ENCODE measurements around the gene MFSD2A.
A peak's percentile ranks its signal among the peaks of the same experiment; 100 is the strongest.

Gene MFSD2A

DNA sequence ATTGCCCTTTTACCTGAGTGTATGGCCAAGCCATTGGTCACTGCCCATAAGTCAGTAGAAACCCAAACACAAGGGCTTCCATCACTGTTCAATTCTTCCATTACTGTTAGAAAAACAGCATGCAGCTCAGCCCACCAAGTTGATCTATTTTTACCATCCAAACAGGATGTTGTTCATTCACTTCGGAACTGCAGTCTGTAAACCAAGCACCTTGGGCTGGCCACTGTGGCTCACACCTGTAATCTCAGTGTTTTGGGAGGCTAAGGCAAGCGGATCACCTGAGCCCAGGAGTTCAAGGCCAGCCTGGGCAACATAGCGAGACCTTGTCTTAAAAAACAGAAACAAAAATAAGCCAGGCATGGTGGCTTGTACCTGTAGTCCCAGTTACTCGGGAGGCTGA is 8.7 kb upstream of the MFSD2A start:
- H3K36me3 ChIP-seq (ENCODE audit: insufficient read depth, low read length): no peaks in the 10 kb centered on the region
- no peaks in the 10 kb centered on the region for H3K9me2 ChIP-seq (replicated peaks; ENCODE audit: low read depth, low read length)
- no peaks in the 10 kb centered on the region for H3F3A ChIP-seq (ENCODE audit: low read depth)
- no peak overlapping the region for H3K9ac ChIP-seq (ENCODE audit: low read depth, low read length, poor library complexity, severe bottlenecking)
- H3K79me2 ChIP-seq (ENCODE audit: insufficient read depth, low read length): no peaks in the 10 kb centered on the region
- no peaks in the 10 kb centered on the region for H3K9me3 ChIP-seq (ENCODE audit: insufficient read depth, low read depth, low read length)
- no peaks in the 10 kb centered on the region for H3K4me1 ChIP-seq (ENCODE audit: insufficient read depth, low read length, poor library complexity, severe bottlenecking)
- H2AFZ ChIP-seq (ENCODE audit: low read length): no peak overlapping the region
- TF ChIP-seq, protein P1, sequence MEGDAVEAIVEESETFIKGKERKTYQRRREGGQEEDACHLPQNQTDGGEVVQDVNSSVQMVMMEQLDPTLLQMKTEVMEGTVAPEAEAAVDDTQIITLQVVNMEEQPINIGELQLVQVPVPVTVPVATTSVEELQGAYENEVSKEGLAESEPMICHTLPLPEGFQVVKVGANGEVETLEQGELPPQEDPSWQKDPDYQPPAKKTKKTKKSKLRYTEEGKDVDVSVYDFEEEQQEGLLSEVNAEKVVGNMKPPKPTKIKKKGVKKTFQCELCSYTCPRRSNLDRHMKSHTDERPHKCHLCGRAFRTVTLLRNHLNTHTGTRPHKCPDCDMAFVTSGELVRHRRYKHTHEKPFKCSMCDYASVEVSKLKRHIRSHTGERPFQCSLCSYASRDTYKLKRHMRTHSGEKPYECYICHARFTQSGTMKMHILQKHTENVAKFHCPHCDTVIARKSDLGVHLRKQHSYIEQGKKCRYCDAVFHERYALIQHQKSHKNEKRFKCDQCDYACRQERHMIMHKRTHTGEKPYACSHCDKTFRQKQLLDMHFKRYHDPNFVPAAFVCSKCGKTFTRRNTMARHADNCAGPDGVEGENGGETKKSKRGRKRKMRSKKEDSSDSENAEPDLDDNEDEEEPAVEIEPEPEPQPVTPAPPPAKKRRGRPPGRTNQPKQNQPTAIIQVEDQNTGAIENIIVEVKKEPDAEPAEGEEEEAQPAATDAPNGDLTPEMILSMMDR (conservative IDR thresholded peaks at IDR 0.05; ENCODE audit: low read length): no peak
- TF ChIP-seq EZH2phosphoT487 (IDR thresholded peaks at IDR 0.05; ENCODE audit: borderline replicate concordance): no peak
- H3K27me3 ChIP-seq (ENCODE audit: insufficient read depth, low read length, poor library complexity, severe bottlenecking): no peaks in the 10 kb centered on the region
- no peak overlapping the region for H3K4me2 ChIP-seq (ENCODE audit: low read depth, low read length, poor library complexity, severe bottlenecking)
- H3K4me3 ChIP-seq (ENCODE audit: low read length, poor library complexity, severe bottlenecking): no peak overlapping the region
- H4K20me1 ChIP-seq (ENCODE audit: insufficient read depth, low read length, poor library complexity, severe bottlenecking): no peaks in the 10 kb centered on the region

DNA sequence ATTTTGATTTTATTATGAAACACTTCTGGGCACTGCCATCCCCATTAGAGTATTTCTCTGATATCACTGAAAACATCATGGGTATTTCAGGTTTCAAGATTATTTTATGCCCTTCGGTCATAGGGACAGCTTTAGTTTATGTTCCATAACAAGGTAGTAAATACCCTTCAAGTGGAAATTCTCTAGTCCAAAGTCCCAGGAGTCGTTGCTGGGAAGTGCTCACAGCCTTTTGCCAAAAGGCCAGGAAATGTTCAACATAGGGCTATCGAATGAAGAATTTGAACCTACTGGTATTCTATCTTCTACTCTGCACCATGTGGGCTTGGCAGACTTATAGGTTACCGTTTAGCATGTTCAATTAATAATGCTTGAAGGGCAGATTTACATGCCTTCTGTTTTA is 7.7 kb upstream of the MFSD2A start:
- H2AFZ ChIP-seq (ENCODE audit: low read length): no peak overlapping the region
- no peaks in the 10 kb centered on the region for H3K4me1 ChIP-seq (ENCODE audit: insufficient read depth, low read length, poor library complexity, severe bottlenecking)
- no peaks in the 10 kb centered on the region for H4K20me1 ChIP-seq (ENCODE audit: insufficient read depth, low read length, poor library complexity, severe bottlenecking)
- H3K79me2 ChIP-seq (ENCODE audit: insufficient read depth, low read length): no peaks in the 10 kb centered on the region
- TF ChIP-seq EZH2phosphoT487 (IDR thresholded peaks at IDR 0.05; ENCODE audit: borderline replicate concordance): no peak
- TF ChIP-seq, protein P1 (conservative IDR thresholded peaks at IDR 0.05; ENCODE audit: low read length): no peak
- H3K27me3 ChIP-seq (ENCODE audit: insufficient read depth, low read length, poor library complexity, severe bottlenecking): no peaks in the 10 kb centered on the region
- H3F3A ChIP-seq (ENCODE audit: low read depth): no peaks in the 10 kb centered on the region
- H3K9ac ChIP-seq (ENCODE audit: low read depth, low read length, poor library complexity, severe bottlenecking): no peak overlapping the region
- no peak overlapping the region for H3K4me2 ChIP-seq (ENCODE audit: low read depth, low read length, poor library complexity, severe bottlenecking)
- H3K9me2 ChIP-seq (replicated peaks; ENCODE audit: low read depth, low read length): no peaks in the 10 kb centered on the region
- no peaks in the 10 kb centered on the region for H3K9me3 ChIP-seq (ENCODE audit: insufficient read depth, low read depth, low read length)
- H3K36me3 ChIP-seq (ENCODE audit: insufficient read depth, low read length): no peaks in the 10 kb centered on the region
- H3K4me3 ChIP-seq (ENCODE audit: low read length, poor library complexity, severe bottlenecking): no peak overlapping the region

DNA sequence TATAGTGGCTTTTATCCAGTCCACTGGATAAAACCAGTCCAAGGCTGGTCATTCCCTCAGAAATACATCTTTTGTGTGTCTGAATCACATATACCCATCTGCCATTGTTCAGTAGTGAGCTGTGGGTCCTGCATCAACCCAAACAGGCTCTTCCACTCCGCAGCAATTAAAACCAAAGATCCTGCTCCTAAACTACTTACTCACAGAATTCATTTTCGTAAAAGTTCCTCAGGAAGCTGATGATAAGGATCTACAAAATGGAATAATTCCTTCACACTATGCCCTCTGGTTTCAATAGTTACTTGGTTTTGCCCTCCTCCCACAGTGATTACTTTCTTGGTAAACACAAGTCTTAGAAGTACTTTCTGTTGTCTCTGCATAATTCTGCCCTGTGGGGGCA is 5.1 kb upstream of the MFSD2A start:
- Histone ChIP-seq H3K9me2 (replicated peaks; ENCODE audit: low read depth, low read length) (no peaks in the 10 kb centered on the region), H3K4me3 (ENCODE audit: low read length, poor library complexity, severe bottlenecking) (no peak overlapping the region), H3F3A (ENCODE audit: low read depth) (no peaks in the 10 kb centered on the region), H3K27me3 (ENCODE audit: insufficient read depth, low read length, poor library complexity, severe bottlenecking) (no peaks in the 10 kb centered on the region), H3K9me3 (ENCODE audit: insufficient read depth, low read depth, low read length) (no peaks in the 10 kb centered on the region), H3K79me2 (ENCODE audit: insufficient read depth, low read length) (no peaks in the 10 kb centered on the region), H2AFZ (ENCODE audit: low read length) (no peak overlapping the region), H3K9ac (ENCODE audit: low read depth, low read length, poor library complexity, severe bottlenecking) (no peak overlapping the region), H3K4me2 (ENCODE audit: low read depth, low read length, poor library complexity, severe bottlenecking) (no peak overlapping the region), H4K20me1 (ENCODE audit: insufficient read depth, low read length, poor library complexity, severe bottlenecking) (no peaks in the 10 kb centered on the region), H3K4me1 (ENCODE audit: insufficient read depth, low read length, poor library complexity, severe bottlenecking) (peaks cover 5% of the 10 kb centered on the region), H3K36me3 (ENCODE audit: insufficient read depth, low read length) (no peaks in the 10 kb centered on the region)
- TF ChIP-seq EZH2phosphoT487 (IDR thresholded peaks at IDR 0.05; ENCODE audit: borderline replicate concordance): no peak
- TF ChIP-seq, protein P1 (conservative IDR thresholded peaks at IDR 0.05; ENCODE audit: low read length): peak; percentile 28; the same call in 1 of the 2 replicates

Measured in Loucy (cell line).